Measurements from ENCODE around the gene DEFB123.

DNA sequence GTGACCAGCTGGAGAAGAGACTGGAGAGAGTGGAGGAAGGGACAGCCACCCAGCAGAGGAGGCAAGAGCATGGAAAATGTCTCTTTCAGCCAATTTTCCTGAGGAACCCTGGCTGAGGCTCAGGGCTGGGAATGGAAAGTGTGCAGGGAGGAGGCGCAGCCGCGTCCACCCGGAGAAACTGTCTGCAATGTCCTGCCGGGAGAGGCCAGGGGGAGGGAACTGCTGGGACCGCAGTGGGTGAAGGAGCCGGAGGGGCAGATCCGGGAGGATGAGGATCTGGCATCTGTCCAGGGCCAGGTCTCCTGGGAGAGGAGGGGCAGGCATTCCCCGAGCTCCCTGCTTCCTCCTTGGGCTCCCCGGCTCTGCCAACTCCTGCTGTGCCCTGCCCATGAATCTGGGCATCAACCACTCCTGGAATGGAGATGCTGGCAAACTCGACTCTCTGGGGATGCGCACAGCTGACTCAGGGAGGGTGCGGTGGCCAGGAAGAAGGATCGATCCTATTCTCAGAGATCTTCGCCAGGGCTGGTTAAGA is 56.4 kb downstream of the DEFB123 start:
- TF ChIP-seq, protein P1, sequence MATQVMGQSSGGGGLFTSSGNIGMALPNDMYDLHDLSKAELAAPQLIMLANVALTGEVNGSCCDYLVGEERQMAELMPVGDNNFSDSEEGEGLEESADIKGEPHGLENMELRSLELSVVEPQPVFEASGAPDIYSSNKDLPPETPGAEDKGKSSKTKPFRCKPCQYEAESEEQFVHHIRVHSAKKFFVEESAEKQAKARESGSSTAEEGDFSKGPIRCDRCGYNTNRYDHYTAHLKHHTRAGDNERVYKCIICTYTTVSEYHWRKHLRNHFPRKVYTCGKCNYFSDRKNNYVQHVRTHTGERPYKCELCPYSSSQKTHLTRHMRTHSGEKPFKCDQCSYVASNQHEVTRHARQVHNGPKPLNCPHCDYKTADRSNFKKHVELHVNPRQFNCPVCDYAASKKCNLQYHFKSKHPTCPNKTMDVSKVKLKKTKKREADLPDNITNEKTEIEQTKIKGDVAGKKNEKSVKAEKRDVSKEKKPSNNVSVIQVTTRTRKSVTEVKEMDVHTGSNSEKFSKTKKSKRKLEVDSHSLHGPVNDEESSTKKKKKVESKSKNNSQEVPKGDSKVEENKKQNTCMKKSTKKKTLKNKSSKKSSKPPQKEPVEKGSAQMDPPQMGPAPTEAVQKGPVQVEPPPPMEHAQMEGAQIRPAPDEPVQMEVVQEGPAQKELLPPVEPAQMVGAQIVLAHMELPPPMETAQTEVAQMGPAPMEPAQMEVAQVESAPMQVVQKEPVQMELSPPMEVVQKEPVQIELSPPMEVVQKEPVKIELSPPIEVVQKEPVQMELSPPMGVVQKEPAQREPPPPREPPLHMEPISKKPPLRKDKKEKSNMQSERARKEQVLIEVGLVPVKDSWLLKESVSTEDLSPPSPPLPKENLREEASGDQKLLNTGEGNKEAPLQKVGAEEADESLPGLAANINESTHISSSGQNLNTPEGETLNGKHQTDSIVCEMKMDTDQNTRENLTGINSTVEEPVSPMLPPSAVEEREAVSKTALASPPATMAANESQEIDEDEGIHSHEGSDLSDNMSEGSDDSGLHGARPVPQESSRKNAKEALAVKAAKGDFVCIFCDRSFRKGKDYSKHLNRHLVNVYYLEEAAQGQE (IDR thresholded peaks at IDR 0.05; ENCODE audit: insufficient replicate concordance, low read depth): no peak
- TF ChIP-seq, protein P2, sequence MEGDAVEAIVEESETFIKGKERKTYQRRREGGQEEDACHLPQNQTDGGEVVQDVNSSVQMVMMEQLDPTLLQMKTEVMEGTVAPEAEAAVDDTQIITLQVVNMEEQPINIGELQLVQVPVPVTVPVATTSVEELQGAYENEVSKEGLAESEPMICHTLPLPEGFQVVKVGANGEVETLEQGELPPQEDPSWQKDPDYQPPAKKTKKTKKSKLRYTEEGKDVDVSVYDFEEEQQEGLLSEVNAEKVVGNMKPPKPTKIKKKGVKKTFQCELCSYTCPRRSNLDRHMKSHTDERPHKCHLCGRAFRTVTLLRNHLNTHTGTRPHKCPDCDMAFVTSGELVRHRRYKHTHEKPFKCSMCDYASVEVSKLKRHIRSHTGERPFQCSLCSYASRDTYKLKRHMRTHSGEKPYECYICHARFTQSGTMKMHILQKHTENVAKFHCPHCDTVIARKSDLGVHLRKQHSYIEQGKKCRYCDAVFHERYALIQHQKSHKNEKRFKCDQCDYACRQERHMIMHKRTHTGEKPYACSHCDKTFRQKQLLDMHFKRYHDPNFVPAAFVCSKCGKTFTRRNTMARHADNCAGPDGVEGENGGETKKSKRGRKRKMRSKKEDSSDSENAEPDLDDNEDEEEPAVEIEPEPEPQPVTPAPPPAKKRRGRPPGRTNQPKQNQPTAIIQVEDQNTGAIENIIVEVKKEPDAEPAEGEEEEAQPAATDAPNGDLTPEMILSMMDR (IDR thresholded peaks at IDR 0.05; ENCODE audit: insufficient read depth, low read length): no peak
- TF ChIP-seq POLR2AphosphoS5 (IDR thresholded peaks at IDR 0.05; ENCODE audit: low read depth) (no peak), SPI1 (IDR thresholded peaks at IDR 0.05; ENCODE audit: borderline replicate concordance, low read depth) (no peak), GABPA (IDR thresholded peaks at IDR 0.05; ENCODE audit: low read depth) (no peak)
